HL-60 (cell line): ENCODE data around the gene B3GALT5.

Source experiments
- DNase-seq, 2 experiments: peaks; one replicate each; pipeline ENCODE4 v3.0.0-alpha.2; 2010 to 2020; ENCODE audit warnings: low read depth in 1 of 2, low spot score in 1 of 2
- H3K27ac ChIP-seq: fragments of 250-450 bp; sonication (Bioruptor Pico); replicated peaks from 2 replicates; pipeline ENCODE4 v1.5.1; 2020; ENCODE audit warnings: mild to moderate bottlenecking, moderate library complexity
- H3K27me3 ChIP-seq: fragments of 250-450 bp; sonication (Bioruptor Pico); 2 replicates; pipeline ENCODE4 v1.5.1; 2021; ENCODE audit warnings: mild to moderate bottlenecking, moderate library complexity; ENCODE audit not compliant: insufficient read depth, poor library complexity, severe bottlenecking
- H3K4me3 ChIP-seq: replicated peaks from 2 replicates; pipeline ENCODE4 v1.5.1; 2011; ENCODE audit warnings: mild to moderate bottlenecking, control low read depth, low read length; ENCODE audit not compliant: insufficient read depth
- GABPA ChIP-seq: IDR thresholded peaks from 2 replicates; pipeline ENCODE4 v1.6.1; 2012; ENCODE audit warnings: low read depth
- SPI1 ChIP-seq: IDR thresholded peaks from 2 replicates; pipeline ENCODE4 v1.6.1; 2012; ENCODE audit warnings: low read depth, mild to moderate bottlenecking, borderline replicate concordance
- TF ChIP-seq, protein P1 (sequence below): IDR thresholded peaks from 2 replicates; pipeline ENCODE4 v1.6.1; 2012; ENCODE audit warnings: low read depth; ENCODE audit not compliant: insufficient replicate concordance
- TF ChIP-seq, protein P2 (sequence below): IDR thresholded peaks from one replicate; pipeline ENCODE4 v1.5.1; 2011; ENCODE audit warnings: low read length, control low read depth, inconsistent platforms; ENCODE audit not compliant: insufficient read depth

The B3GALT5 gene

DNA sequence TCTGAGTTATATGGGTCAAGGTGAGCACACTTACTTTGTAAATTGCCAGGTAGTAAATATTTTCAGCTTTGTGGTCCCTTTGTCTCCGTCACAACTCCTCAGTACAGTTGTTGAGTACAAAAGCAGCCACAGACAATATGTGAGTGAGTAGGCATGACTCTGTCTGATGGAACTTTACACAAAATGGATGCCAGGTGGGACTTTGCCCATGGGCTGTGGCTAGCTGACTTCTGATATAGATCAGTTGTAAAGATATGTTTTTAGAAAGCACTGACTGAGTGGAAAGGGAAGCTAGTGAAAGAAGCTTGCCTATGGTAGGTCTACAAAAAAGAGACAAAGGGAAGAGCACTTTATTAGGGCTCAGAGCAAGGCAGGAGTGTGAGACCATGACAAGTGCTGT, 109.1 kb downstream of the B3GALT5 start:
- no peak overlapping the region for H3K27ac ChIP-seq
- TF ChIP-seq, protein P1, sequence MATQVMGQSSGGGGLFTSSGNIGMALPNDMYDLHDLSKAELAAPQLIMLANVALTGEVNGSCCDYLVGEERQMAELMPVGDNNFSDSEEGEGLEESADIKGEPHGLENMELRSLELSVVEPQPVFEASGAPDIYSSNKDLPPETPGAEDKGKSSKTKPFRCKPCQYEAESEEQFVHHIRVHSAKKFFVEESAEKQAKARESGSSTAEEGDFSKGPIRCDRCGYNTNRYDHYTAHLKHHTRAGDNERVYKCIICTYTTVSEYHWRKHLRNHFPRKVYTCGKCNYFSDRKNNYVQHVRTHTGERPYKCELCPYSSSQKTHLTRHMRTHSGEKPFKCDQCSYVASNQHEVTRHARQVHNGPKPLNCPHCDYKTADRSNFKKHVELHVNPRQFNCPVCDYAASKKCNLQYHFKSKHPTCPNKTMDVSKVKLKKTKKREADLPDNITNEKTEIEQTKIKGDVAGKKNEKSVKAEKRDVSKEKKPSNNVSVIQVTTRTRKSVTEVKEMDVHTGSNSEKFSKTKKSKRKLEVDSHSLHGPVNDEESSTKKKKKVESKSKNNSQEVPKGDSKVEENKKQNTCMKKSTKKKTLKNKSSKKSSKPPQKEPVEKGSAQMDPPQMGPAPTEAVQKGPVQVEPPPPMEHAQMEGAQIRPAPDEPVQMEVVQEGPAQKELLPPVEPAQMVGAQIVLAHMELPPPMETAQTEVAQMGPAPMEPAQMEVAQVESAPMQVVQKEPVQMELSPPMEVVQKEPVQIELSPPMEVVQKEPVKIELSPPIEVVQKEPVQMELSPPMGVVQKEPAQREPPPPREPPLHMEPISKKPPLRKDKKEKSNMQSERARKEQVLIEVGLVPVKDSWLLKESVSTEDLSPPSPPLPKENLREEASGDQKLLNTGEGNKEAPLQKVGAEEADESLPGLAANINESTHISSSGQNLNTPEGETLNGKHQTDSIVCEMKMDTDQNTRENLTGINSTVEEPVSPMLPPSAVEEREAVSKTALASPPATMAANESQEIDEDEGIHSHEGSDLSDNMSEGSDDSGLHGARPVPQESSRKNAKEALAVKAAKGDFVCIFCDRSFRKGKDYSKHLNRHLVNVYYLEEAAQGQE = no peak
- TF ChIP-seq GABPA (no peak), SPI1 (no peak)
- TF ChIP-seq, protein P2, sequence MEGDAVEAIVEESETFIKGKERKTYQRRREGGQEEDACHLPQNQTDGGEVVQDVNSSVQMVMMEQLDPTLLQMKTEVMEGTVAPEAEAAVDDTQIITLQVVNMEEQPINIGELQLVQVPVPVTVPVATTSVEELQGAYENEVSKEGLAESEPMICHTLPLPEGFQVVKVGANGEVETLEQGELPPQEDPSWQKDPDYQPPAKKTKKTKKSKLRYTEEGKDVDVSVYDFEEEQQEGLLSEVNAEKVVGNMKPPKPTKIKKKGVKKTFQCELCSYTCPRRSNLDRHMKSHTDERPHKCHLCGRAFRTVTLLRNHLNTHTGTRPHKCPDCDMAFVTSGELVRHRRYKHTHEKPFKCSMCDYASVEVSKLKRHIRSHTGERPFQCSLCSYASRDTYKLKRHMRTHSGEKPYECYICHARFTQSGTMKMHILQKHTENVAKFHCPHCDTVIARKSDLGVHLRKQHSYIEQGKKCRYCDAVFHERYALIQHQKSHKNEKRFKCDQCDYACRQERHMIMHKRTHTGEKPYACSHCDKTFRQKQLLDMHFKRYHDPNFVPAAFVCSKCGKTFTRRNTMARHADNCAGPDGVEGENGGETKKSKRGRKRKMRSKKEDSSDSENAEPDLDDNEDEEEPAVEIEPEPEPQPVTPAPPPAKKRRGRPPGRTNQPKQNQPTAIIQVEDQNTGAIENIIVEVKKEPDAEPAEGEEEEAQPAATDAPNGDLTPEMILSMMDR = no peak
- no peak for DNase-seq
- H3K4me3 ChIP-seq = no peak overlapping the region
- H3K27me3 ChIP-seq = no peaks in the 10 kb centered on the region
